GM18873 (cell line): Measurements from ENCODE around the gene BIRC7.
"Not testable (repeated sequence)": the region's sequence is repeated elsewhere in the genome, so short reads cannot be mapped to it uniquely, and the experiment has no call there.

Experiments used
- ATAC-seq: cut with Tn5 transposase; IDR thresholded peaks from one replicate; pipeline ENCODE4 v1.9.1; 2021; ENCODE audit warnings: mild to moderate bottlenecking, moderate library complexity, moderate number of reproducible peaks; ENCODE audit not compliant: unreplicated experiment, low FRiP score

The BIRC7 gene

DNA sequence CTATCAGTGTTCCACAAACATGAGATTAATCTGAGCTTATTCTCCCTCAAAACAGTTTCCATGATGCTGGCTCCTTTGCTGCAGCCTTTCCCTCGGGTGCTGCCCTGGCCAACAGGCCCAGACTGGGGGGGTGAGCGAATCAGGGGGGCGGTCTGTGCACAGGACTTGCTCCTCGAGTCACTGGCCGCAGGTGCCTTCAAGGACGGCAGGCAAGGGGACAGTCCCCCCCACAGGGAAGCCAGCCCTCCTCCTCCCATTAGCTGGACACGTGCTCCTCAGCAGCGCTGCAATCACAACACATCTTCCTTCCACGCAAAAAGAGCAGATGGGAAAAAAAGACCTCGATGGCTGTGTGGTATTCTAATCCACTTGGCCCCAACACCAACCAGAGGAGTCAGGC is 29.8 kb upstream of the BIRC7 start:
- ATAC-seq = no peak

DNA sequence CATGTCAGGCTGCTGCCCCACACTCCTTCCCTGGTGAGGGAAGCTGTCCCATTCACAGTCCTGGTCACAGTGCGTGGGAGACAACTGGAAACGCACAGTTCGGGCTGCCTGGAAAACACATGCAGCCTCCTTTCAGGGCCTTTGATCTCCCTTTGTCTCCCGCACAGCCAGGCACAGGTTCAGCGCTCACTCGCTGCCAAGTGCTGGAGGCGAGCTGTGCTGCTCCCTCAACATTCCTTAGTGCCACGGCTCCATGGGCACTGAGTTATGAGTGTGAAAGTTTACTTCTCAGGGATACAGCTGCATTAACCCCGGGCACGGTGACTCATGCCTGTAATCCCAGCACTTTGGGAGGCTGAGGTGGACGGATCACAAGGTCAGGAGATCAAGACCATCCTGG is 28.8 kb upstream of the BIRC7 start:
- no peak for ATAC-seq

DNA sequence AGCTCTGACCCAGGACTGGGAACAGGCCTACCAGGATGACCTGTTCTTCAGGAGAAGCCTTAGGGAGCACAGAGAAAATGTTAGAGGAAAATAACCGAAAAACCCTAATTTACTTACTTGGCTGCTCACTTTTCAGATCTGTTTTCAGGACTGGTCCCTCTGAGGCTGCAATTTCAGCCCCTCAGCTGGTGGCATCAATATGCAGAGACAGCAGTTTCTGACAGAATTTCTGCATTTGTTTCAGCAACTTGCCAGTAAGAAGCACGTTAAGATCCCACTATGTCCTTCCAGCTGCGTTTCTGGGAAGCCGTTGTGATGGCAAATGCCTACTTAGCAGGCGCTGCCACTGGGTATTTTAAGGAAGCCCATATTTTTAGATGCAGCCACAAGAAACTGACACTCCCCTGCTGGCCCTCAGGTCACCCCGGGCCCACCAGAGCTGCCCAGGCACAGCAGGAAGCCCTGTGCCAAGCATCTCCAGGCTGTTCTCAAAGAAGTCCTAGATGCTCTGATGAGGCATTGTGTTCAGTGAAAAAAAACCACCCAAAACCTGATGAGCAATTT is 27.3 kb upstream of the BIRC7 start:
- ATAC-seq = no peak

DNA sequence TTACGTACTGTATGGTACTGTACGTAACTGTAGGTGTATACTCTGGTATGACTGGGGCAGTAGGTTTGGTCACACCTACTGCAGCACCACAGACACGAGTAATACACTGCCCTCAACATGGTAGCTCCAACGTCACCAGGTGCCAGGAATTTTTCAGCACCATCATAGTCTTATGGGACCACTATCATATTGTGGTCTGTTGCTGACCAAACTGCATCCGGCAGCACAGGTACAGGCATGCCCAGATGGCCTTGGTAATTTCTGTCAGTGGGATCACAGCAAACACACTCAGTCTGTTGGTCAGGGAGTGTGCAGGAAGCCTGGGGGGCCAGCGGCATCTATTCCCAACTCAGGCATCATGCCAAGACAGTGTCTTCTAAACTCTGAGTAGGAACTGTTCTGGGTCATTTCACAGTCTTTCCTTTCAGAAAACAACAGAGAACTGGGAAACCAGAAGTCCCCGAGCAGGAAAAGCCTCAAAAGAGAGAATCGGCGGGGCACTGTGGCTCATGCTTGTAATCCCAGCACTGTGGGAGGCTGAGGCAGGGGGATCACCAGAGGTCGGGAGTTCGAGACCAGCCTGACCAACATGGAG is 25.6 kb upstream of the BIRC7 start:
- ATAC-seq = no peak

DNA sequence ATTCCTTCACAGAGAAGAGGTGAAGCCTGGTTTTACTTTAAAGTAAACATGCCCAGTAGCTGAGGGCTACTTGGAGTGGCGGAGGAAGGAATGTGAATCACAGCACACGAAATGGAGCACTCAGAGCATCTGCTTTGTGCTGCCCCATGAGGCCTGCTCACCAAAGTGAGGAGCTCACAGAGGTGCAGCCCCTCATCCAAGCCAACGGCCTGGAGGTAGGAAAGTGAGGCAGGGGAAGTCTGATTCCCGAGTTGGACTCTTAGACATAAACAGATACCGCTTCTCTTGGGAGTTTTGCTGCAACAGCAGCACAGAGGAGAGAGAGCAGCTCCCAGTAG is 23.3 kb upstream of the BIRC7 start:
- no peak for ATAC-seq

DNA sequence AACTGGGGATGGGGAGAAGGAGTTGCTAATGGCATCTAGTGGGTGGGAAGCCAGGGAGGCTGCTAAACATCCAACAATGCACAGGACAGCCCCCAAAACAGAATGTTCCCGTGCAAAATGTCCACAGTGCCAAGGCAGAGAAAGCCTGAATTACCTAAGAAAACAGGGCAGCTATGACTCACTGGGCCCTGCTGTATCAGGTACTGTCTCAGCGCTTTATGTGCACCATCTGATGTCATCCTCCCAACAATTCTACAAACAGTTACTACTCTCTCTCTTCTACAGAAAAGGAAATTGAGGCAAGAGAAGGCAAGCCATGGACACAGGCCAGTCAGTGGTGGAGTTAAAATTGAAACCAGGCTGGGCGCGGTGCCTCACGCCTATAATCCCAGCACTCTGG is 22.9 kb upstream of the BIRC7 start:
- no peak for ATAC-seq

DNA sequence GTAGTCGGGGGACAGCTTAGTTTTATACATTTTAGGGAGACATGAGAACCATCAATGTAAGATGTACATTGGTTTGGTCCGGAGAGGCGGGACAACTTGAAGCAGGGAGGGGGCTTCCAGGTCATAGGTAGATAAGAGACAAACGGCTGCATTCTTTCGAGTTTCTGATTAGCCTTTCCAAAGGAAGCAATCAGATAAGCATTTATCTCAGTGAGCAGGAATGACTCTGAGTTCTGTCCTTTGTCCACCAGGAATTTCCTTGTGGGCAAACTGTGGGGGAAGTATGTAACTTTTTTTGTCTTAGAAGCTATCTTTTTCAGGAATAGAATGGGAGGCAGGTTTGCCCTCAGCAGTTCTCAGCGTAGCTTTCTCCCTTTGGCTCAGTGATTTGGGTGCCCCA is 21.2 kb upstream of the BIRC7 start:
- no peak for ATAC-seq

DNA sequence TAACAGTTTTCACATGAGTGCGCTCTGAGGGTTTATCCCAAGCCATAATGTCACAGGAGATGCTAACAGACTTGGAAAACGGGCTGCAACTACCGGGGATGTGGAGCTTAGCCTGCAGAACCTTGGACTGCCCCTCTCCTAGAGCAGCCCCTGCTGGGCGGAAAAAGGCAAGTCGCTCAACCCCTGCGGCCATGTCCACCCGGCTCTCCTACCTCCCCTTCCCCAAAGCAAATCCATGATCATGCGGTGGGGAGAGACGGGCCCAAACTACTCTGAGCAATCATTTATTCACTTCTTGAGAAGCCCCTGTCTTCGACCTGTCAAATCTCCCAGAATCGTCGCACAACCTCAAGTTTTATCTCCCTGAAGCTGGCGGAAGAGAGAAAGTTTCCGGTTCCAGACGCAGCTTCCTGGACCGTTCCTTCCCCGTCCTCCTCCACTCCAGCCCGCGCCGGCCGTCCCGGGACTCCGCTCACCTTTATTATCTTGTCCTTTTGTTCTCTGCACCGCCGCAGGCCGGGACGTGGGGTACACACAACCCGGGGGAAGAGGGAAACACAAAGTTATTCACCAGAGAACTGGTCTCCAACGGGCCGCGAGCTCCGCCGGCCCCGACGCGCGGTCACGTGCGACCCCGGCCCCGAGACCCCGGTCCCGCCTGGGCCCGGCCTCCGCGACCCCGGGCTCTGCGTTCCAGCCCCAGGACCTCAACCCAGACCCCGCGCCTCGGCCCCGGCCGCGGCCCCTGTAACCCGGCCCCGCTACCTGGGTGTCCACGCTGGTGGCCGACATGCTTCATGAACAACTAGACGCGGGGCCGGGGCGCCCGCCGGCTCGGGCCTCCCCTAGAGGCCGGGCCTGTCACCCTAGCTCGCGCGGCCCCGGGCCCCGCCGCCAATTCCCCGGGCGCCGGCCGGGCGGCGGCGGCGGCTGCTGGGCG is 20.3 kb upstream of the BIRC7 start:
- peak; percentile 7 for ATAC-seq

DNA sequence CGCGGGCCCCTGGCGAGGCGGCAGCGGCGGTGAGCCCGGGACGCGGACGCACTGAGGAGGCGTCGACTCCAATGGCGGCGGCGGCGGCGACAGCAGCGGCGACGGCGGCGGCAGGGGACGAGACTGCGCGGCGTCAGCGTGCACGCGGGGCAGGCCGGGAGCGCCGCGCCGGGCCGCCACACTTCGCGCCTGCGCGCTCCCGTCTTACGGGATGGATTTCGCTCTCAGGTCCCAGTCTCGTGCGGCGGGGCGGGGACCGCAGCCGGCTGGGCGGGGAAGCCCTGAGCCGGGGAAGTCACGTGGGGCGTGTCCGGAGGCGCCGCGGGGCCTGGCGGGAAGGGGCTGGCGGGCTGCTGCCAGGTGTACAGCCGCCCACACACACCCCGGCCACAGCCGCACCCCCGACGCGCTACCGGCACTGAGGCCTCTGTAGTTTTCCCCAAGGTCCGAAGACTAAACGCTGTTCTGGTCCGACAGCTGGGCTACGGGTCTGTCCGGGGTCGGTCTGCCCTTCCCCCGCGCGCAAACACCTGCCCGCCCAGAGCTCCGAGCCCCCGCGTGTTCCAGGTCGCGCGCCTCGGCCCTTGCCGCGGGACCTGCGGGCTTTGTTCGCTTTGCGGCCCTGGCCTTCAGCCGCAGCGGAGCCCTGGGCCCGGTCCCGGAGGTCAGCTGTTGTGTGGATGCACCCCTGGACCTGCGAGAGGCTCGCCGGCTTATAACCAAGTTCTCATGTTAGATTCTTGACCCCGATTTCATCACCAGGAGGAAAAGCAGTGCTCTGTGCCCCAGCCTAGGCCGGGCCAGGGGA is 19.5 kb upstream of the BIRC7 start, which contains the start of gene YTHDF1:
Gene YTHDF1, minus strand, starts transcription at position 91 of the 808 bp plus-strand sequence. CDS start 239 bp downstream, outside the sequence.
- ATAC-seq = peak; percentile 83

DNA sequence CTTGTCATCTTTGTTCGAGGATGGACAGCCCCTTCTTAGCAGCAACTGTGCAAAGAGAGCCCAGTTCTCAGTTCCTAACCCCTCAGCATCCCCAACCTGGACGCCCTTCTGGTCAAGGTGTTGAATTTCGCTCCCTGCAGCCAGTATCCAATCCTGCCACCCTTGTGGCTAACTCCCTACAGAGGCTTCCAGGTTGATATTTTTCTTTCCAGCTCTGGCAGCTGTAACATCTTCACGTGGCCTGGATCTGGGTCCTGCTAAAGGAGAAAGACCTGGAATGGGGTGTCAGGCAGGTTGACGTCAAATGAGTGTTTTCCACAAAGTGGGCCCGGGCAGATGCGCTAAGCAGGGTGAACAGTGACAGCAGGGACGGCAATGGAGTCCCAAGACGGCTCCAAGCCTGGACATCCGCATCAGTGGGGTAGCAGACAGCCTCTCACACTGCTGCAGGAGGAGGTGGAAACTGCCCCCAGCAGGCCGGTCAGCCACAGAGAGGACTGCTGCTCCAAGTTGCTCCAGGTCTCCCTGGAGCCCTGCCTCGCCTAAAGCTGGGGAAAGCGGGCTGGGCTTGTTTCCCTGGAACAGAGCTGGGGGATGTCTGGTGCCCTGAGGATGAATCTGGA is 18.7 kb upstream of the BIRC7 start:
- no peak for ATAC-seq

DNA sequence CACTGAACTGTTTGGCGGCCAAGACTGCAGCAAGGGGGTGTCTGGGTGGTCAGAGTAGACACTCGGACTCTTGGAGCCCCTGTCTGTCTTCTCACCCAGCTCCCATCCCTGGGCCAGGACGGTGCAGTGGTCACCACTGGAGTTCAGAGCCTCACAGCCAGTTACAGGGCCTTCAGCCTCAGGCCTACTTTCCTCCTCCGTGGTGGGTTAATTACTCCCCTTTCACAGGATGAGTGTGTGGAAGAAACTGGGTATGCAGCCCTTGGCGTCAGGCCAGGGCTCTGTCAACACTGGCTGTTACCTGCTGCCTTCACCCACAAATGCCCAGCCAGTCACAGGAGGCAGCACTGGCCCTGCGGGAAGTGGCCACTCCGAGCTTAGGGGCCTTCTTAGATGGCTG is 18.0 kb upstream of the BIRC7 start:
- ATAC-seq = no peak

DNA sequence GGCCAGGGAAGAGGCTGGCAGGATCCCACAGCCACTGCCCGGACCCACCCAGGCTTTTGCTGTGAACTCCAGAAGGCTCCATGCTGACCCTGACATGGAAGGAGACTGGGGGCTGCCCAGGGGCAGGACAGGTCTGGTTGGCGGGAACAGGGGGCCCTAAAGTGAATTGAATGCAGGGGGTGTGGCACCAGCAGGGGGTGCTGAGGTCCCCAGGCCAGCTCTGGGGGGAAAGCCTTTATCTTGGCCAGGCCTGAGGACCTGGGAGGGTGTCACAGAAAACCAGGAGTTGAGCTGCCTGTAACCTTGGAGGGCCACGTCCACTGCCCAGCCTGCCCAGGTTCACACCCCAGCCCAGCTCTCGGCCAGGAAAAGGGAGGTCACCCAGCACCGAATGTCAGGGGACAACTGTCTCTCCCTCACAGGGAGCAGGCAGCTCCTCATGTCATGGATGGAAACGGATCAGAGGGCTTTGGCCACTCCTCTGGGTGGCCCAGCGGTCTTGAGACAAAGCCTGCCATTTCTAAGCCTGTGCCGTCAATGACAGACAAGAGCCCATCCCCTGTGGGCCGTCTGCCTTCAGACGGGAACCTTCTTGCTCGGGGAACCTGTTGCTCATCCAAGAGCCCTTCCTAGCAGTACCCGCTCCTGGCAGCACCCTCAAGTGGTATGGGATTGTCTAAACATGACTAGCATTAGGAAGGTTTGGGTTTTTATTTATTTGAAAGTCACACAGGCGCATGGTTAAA is 16.8 kb upstream of the BIRC7 start:
- no peak for ATAC-seq

DNA sequence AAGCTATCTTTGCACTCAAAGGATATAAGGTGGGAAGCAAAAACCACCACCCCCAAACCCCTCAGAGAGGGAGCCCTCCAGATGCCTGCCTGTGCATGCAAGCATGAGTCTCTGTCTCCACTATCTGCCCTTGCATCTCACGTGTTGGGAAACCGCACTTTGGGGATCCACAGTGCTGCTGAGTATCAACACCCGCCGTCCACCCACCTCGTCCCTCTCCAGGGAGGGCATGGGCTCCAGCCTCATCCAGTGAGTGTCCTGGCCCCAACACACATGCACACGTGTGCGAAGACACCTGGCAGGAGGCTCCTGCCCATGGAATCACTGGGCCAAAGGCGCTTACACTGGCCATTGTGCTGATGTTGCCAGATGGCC is 16.3 kb upstream of the BIRC7 start:
- ATAC-seq = no peak

DNA sequence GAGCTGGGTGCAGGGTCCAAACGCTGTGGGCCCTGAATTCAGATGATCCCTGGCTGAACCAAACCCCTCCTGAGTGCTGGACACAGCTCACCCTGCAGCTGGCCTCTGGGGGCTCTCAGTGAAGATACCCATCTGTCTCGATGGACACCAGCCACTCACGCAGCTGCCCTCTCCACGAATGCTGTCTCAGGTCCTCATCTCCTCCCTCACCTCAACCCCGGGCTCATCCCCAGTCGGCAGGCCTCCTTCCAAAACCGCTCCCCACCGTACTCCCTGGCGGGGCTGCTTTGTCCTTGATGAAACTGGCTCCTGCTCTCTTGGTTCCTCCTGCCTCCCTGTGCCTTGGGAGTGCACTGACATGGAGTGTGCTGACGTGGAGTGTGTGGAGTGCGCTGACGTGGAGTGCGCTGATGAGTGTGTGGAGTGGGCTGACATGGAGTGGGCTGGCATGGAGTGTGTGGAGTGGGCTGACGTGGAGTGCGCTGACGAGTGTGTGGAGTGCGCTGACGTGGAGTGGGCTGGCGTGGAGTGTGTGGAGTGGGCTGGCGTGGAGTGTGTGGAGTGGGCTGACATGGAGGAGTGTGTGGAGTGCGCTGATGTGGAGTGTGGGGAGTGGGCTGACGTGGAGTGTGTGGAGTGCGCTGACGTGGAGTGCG is 15.7 kb upstream of the BIRC7 start:
- ATAC-seq = no peak

DNA sequence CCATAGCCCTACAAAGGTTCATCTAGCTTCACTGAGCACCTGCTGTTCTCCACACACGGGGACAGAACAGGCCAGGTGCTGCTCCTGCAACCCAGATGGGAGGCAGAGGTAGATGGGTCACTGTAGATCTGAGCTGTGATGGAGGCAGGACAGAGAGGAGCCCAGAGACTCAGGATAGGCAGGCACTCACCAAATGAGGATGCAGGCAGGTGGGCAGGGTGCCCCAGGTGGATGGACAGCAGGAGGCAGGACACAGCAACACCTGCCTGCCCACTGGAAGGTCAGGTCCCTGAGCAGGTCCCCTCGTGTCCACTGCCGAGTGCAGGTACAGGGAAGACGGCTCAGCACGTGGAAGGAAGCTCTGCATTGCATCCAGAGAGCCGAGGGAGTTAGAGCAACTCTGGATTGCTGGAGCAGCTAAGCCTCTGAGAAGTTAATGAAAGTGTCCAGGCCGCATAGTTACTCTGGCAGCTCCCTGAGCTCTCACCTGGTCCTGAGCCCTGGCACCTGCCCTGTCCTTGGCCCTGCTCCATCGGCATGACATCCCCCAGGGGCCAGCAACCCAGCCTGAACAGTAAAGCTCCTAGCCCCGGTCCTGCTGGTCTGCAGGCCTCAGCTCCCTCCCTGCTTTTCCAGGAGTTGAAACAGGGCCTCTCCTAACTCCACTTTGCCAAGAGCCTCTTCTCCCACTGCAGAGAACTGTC is 14.9 kb upstream of the BIRC7 start:
- no peak for ATAC-seq

DNA sequence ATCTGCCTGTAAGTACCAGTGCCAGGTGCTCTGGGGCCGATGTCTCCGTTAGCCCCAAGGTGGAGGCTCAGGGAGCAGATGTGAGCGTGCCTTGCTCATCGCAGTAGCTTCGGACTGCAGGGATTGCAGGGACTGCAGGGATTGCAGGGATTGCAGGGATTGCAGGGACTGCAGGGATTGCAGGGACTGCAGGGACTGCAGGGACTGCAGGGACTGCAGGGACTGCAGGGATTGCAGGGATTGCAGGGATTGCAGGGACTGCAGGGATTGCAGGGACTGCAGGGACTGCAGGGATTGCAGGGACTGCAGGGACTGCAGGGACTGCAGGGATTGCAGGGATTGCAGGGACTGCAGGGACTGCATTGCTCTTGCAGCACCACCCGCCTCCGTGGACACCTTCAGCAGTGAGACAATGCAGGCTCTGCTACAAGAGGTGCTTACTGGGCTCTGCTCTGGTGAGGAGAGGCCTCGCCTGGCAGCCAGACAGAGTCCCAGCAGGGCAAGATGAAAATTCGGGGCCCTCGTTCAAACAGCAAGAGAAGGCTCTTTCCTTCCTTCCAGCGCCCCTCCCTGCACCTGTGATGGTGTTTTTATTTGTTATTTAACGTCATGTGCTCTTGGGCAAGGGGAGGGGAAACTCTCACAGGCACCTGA is 14.2 kb upstream of the BIRC7 start:
- ATAC-seq = not testable (repeated sequence)

DNA sequence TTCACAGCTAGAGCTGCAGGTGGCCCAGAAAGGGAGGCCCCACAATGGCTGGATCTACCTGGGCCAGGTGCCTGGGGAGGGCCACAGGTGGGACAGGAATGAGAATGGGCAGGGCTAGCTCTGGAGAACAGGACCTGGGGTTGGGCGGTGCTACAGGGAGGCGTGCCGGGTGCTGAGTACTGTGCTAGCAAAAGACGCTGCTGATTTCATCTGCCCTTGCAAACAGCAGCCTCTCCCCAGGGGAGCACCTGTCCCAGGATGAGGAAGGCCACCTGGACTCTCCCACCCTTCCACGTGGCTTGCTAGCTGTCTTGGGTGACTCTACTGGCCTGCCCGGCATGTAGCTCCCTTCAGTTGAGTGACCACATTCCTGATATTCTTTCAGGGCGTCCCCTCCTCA is 13.2 kb upstream of the BIRC7 start:
- no peak for ATAC-seq

DNA sequence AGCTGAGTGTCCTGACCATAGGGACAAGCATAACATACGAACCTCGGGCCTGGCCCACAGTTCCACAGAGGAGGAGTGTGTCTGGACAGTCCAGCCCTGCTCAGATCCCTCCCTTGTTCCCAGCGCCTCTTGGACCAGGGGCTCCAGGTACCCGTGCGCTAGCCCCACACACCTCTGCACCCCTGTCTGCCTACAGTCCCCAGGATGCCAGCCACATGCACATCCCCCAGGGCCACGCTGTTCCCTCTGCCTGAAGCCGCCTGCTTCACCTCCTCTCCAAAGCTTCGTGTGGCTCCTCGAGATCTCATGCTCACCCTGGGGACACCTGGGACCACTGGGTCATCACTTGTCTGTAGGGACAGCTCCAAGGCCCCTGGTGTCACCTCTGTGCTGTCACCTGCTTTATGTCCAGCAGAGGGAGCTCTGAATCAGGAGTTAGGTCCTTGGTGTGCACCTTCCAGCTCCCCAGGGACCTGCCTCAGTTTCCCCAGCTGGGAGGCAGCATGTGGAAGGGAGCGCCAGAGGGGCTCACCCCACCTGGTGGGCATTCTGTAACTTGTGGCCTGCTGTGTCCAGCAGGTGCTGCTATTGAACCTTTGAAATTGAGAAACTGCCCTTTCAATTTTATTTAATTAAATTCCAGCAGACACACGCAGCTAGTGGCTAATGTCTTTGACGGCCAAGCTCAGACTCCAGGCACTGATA is 12.4 kb upstream of the BIRC7 start:
- no peak for ATAC-seq
